ENCODE data around the gene CBL.

Gene CBL

DNA sequence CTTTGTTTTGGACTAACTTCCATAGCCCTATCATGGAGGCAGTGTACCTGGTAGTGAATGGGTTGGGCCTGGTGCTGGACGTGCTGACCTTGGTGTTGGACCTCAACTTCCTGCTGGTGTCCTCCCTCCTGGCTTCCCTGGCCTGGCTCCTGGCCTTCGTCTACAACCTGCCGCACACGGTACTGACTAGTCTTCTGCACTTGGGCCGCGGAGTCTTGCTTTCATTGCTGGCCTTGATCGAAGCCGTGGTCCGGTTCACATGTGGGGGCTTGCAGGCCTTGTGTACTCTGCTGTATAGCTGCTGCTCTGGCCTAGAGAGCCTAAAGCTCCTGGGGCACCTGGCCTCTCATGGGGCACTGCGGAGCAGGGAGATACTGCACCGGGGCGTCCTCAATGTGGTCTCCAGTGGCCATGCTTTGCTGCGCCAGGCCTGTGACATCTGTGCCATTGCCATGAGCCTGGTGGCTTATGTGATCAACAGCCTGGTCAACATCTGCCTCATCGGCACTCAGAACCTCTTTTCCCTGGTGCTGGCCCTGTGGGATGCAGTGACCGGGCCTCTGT, 129.0 kb downstream of the CBL start:
- DNase-seq, result no peak

DNA sequence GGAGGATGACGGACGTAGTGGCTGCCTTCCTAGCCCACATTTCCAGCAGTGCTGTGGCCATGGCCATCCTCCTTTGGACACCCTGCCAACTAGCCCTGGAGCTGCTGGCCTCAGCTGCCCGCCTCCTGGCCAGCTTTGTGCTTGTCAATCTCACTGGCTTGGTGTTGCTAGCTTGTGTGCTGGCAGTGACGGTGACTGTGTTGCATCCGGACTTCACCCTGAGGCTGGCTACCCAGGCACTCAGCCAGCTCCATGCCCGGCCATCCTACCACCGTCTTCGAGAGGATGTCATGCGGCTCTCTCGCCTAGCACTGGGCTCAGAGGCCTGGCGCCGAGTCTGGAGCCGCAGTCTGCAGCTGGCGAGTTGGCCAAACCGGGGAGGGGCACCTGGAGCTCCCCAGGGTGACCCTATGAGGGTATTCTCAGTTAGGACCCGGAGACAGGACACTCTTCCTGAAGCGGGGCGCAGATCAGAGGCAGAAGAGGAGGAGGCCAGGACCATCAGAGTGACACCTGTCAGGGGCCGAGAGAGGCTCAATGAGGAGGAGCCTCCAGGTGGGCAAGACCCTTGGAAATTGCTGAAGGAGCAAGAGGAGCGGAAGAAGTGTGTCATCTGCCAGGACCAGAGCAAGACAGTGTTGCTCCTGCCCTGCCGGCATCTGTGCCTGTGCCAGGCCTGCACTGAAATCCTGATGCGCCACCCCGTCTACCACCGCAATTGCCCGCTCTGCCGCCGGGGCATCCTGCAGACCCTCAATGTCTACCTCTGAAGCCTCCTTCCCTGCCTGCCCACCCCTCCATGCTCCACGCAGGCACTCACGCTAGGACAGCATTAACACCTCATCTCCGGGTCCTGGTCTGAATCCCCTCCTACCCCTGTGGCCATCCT, 129.8 kb downstream of the CBL start:
- no peak for DNase-seq

DNA sequence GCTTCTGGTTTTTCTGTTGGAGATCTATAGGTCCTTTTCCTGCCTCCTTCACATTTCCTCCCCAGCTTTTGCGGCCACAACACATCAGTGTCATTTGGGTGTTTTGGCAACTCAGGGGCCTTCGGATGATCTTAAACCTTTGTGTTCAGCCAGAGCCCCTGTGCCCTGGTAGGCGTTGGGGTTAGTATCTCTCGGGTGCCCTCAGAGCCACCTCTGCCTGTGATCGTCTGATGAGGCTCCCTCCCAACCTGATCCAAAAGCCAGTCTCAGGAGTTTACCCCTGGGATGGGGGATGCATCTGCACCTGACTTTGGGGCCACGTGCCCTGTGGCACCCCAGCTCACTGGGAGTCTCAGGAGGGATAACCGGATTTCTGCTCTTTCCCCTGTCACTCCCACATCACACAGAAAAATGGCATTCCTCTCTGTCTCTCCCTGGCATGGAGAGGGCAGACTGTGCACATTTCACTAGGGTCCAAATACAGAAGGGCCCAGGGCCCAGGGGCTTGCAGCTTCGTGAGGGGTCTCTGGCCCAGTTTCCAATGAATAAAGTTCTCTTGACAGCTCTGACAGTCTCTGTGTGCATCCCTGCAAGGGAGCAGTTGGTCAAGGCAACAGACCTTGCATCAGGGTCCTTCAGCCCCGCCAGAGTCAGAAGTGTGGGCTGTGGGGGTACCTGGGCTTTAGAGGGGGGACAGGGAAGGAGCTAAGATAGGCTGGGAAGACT, 130.8 kb downstream of the CBL start:
- DNase-seq, result no peak

DNA sequence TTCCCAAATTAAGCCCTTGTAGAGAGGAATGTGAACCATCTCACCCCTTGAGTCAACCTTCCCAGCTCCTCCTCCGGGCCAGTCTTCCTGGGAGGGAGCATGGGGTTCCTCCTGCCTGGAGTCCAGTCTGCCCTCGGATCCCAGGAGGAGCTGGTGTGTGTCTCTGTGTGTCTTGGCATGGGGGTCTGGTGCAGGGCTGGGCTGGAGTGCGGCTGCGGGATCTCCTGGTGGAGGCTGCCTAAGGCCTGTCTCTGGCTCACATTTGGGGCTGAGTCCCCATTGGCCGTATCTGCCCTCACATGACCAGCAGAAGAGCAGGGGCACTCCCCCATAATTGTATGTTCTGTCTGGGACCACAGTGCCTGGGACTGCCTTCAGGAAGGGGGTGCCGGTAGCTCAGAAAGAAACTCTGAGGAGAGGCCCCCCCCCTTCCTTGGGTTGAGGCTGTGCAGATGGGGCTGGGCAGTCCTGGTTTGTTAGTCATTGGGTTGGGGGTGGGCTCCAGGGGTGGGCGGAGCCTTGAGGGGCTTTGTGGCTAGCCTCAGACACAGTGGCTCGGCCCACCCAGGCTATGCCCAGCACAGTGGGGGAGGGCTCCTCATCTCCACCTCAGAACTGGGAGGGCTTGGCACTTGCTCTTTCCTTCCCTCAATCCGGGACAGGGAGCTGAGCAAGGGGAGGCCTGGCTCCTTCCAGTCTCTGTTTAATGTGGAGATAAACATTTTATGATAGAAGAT, 131.6 kb downstream of the CBL start:
- no peak for DNase-seq

DNA sequence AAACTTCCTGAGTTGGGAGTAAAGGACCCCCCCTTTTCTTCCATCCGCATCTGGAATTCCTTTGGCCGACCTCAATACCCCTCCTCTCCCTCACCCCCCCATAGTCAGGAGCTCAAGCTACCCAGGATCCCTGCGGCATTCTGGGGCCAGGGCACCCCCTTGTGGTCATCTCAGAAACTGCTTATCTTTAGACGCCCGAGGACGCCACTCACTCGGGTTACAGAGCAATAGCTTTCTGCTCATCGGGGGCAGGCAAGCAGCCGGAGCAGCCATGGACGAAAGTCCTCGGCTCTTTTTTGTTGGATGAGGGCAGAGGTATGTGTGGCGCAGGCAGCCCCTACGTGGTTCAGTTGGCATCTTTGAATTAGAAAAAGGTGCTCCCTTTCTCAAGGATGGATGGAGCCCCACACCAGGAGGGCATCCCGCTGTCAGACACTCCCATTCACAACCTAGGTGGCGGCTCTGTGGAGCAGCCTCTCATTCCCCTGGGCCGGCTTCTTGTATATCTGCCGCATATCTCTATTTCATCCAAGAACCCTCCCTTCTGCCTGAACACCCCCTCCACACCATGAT, 132.3 kb downstream of the CBL start:
- DNase-seq, result peak; percentile 69

DNA sequence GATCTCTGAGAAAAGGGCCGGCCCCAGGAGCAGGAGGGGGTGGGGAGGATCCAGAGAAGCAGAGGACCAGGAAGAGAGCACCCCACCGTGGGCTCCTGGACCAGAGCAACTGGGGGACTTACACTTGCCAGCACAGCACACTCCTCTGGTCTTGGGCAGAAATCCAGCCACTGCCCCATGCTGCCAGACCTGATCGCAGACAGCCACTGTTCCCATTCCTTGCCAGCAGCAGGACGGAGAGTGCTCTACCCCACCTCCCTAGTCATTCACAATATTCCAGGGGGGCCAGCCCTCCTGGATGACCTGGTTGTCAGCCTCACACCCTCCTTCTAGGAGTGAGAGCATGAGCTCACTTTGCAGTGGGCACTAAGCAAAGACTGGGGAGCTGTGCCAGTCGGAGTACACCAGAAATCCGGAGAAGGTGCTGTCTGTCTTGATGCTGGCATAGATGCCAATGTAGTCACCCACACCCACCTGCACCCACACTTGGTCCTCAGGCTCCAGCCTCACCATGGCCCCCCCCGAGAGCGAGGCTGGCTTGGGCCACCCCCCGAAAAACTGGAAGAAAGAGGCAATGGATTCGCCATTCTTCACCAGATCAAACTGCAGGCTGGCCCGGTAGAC, 132.9 kb downstream of the CBL start:
- no peak for DNase-seq

DNA sequence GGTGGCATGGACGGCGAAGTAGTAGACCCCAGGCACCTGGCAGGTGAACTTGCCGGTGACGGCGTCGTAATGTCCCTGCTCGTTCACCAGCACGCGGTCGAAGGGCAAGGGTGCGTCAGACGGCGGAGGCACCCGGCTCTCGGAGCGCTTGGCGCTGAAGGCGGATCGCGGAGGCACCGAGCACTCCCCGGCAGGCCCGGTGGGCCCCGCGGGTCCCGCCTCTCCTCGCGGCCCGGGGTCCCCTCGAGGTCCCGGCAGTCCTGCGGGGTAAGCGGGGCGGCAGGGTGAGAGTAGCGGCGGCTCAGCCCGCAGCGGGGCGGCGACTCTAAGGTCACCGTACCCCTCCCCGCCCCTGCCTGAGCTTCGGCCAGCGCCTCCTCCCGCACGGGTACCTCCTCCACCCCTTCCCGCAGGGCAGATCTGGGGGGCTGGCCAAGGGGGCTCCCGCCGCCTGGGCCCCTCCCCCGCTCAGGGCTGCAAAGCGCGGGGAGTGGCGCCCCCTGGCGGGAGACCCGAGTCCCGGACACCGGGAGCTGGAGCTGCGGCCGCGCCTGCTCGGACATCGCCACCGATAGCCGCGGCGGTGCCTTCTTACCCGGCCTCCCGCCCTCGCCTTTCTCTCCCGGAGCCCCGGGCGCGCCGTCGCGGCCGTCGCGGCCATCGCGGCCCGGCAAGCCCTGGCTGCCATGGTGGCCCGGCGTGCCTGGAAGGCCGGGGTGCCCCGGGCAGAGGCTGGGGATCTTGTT, 133.6 kb downstream of the CBL start:
- DNase-seq, result peak; percentile 42

DNA sequence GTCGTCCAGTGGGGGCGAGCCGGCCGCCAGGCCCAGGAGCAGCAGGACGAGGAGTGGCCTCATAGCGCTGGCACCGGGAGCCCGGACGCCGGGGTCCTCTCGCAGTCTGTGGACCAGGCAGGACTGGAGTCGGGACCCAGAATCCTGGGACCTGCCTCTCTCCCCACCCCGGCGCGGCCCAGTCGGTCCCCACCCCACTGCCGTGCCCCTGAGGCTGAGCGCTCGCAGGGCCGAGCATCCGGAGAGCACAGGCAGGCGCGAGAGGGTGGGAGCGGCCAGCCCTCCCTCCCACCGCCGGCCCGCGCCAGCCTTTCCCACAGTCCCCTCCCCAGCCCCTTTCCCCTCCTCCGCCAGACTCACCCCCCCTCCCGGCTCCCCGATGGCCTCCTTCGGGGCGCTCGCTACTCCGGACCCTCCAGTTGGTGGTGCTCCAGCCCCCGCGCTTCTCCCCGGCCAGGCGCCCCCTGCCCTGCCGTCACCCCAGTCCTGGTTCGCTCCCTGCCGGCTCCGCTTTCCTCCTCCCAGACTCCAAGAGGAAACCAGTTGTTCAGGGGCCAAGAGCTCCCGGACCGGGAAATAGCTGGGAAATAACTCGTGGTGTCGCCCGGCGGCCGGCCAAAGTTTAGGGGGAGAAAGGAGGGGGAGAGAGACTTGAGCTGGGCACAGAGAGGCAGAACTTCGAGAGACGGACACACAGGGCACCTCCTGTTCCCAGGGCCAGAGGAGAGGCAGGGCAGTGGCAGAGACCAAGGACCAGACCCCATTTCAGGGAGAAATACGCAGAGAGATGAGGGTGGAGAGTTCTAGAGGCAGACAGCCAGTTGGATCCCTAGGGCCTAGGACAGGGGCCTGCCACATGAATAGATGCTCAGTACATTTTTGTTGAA, 134.4 kb downstream of the CBL start, which contains the start of gene C1QTNF5:
Gene C1QTNF5 (minus strand): TSS at position 549 of the 887 bp plus-strand sequence. CDS start 486 bp downstream, at position 63.
- no peak for DNase-seq

DNA sequence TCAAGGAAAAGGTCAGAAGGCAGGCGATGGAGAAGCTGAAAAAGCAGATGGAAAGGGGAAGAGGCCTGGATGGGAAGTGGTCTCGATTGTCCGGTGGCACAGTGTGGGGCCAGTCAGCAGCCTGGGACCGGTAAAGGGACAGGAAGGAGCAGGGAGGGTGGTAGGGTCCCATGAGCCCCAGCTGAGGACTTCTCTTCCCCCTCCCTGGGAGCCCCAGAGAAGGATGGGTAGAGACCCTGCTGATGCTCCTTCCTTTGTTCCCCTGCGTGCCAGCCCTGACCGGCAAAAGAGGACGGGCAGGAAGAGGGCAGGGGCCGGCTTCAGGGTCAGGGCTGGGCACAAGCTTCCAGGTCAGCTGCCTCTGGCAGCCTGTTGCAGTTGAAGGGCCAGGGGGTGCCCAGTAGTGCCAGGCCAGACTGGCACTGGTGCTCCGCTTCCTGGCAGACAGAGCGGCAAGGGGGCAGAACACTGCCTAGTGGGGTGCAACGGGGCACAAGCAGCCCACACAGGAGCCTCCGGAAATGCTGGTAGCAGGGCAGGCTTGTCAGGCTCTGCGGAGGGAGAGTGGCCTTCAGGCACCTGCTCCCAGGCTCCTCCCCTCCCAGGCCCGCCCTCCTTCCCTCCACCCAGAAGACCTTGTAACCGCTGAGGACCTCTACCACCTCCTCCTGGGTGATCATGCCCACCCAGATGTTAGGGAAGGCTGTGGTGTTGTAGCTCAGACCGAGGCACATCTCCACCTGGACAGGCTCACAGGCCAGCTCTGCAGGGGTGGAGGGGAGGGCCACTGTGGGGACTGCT, 135.3 kb downstream of the CBL start:
- no peak for DNase-seq

DNA sequence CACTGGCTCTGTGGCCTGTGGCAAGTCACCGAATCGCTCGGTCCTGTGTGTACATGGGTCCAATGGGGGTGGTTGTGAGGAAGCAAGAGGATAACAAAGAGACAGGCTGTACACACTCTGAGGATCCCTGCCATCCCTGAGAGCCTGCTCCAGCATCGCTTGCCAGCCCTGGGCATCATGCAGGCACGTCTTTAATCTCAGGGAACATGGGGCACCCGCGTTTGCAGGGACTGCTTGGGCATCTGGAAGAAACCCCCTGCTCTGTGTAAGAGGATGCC, 135.8 kb downstream of the CBL start:
- DNase-seq, result no peak

DNA sequence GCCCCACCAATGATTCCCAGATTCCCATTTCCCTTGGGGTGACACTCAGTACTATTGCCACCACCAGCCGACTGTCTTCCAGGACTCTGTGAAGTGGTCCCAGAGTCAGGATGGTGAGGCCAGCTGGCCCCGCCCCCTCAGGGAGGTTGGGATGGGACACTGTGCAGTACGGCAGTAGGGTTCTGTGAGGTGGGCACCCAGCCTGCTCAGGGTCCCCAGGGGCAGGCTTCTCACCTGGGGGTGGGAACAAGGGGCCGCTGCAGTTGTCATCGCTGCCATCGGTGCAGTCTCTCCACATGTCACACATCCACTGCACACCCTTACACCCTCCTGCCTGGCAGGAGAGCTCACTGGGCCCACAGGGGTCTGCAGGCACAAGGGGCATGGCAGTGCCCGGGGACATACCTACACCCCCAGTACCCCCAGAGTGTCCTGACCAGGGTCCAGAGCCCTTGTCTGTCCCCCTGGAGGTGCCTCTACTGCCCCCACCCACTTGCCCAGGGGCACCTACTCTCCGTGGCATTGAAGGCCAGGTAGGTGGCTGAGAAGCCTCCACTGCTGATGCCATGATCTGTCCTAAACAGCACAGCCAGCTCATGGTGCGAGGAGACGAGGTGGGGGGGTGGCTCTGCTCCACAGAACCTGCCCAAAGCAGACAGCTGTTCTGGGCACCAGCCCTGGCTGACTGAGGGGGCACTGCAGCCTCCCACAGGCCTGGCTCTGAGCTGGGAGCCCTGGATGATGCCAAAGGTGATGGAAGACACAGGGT, 136.4 kb downstream of the CBL start:
- DNase-seq, result no peak

DNA sequence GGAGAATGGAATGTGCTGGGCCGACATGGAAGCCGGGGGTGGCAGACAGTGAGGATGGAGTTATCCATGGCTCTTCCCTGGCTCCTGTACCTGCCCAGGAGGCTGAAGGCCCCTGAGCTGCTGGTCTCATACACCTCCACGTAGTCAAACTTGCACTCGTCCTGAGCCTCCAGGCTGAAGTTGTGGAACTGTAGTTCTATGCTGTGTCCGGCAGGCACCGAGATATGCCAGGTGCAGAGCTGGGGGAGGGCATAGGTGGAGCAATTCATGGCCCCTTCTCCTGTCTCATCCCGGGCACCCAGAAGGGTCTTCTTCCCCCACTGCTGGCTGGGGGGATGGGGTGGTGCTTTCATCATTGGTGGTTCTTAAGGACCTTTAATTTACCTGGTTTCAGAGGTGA, 137.6 kb downstream of the CBL start:
- no peak for DNase-seq

DNA sequence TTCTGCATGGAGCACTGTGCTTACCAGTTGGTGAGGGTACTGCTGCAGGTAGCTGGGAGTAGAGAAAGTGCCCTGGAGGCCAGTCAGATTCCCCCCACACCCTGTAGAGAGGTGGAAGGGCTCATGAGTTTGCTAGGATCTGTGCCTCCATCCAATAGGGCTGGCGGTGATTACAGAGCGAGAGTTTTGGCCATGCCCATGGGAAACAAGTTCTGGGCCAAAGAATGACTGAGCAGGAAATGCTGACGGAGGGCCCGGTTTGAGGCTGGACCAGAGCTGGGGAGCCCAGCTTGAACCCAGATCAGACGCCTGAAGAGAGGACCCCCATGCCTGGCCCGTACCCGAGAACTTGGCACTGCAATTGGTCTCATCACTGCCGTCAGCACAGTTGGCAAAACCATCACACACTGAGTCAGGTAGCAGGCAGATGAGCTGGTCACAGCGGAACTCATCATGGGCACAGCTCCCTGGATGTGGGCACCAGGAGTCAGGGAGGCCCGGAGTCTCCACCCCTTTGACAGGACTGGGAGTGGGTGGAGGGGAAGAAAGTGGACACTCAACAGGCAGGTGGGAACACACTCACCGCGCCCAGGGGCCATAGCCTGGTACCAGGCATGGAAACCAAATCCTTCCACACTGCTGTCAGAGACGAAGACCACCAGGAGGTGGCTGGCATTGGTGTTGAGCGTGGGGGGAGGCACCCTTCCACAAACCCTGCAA, 138.3 kb downstream of the CBL start:
- no peak for DNase-seq

DNA sequence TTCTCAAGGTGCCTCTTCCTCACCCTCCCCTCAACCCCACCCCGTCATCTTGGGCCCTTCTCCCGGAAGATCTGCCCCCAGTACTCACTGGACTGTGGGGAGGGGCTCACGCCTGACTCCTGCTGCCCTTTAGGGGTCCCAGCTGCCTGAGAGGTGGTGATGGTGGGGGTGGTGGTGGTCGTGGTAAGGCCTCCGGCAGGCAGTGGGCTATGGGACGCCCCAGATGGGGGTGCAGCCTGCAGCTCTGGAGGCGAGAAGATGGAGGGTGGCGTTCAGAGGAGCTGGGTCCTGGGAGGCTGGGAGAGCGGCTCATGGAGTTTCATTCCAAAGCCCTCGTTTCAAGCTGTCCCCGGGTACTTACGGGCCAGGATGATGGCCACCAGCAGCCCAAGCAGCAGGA, 139.5 kb downstream of the CBL start:
- no peak for DNase-seq

DNA sequence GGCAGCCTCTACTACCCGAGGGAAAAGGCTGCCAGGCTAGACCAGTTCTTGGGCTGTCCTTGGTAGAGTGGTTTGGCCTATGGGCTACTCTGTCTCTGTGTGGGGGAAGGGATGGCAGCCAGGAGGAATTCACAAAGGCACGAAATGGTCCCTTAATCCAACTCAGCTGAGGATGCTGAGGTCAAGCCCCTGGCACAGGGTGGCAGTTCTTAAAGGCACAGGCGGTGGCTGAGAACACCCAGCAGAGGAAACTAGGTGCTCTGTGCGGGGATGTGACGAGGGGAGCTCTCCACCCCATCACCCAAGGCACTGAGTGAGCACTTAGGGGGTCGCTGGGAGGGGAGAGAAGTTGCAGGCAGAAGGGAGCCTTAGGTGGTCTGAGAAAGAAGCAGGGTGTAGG, 140.5 kb downstream of the CBL start, which contains the start of gene MFRP:
Gene MFRP (minus strand): TSS at position 101 of the 400 bp plus-strand sequence. CDS start 192 bp downstream, outside the sequence.
- no peak for DNase-seq

DNA sequence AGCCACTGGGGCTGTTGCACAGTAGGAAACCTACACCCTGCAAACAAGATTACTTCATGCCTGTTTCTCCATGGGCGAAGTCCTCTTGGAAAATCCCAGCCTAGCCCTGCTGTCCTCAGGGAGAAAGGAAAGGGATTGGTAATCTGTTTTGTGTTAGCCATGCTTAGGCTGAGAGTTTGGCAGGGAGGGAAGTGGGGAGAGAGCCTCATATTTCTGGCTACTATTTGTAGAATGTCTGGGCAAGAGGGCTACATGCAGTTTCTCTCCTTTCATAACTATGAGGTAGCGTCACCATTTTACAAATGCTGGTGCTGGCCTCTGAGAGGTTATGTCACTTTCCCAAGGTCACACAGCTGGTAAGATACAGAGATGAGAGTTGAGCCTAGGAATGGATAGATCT, 141.1 kb downstream of the CBL start:
- DNase-seq, result no peak

DNA sequence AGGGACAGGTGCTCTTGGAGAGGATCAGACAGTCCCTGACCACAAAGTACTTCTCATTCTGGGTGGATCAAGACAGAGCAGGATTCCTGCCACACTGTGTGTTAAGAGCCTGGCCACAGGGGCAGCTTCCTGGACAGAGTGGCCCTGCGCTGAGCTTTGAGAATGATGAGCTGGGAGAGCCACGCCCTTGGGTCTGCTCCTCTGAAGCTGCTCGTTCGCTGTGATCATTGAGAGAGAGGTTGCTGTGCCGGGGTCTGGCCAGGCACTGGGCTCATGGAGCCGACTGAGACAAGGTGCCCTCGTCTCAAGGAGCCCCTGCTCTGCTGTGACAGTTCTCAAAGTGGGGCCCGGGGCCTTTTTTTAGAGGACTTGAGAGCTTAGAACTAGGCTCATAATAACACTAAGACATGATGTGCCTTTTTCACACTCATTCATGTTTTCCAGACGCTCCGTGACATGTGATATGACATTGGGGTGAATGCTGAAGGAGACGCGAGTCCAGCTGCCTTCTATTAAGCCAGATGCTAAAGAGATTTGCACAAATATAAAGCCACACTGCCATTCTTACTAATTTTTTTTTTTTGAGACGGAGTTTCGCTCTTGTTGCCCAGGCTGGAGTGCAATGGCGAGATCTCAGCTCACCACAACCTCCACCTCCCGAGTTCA, 141.9 kb downstream of the CBL start:
- DNase-seq, result no peak

DNA sequence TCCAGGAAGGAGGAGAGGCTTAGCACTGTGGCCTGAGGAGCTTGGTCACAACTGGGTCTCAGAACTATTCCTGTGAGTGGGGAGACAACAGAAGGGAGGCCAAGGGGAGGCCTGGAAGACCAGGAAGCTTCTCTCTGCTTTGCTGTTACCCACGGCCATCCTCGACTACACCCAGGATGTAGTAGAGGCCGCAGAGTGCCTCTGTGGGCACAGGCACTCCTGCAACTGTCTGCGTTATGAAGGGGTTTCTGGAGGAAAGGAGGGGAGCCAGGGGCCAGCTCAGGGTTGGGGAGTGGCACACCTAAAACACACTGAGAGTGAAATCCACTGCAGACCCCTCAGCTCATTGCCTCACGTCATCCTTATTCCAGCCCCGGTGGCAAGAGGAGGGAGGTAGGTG, 144.2 kb downstream of the CBL start:
- no peak for DNase-seq

All from activated naive CD4-positive, alpha-beta T cell treated with anti-CD3 and anti-CD28 coated beads, Interleukin-2, amount 50 U/mL, for 16 hours (primary cell).